ENCODE measurements around the gene NKX6-1. TPM values are rescaled to one million over a fixed set of nuclear protein-coding genes. Genes with fewer than 3 reads are reported as not detected.

Gene NKX6-1
- total RNA-seq, 1 donor from 2014 or later: not detected

DNA sequence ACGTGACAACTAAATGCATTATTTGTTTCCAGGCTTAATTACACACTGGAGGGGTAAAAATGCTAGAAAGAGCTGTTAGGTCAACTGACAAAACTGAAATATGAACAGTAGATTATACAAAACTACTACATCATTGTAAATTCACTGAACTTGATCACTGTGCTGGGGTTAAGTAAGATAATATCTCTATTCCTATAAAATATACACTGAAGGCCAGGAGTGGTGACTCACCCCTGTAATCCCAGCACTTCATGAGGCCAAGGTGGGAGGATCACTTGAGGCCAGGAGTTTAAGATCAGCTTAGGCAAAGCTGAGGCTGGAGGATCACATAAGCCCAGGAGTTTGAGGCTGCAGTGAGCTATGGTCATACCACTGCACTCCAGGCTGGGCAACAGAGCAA, 31.8 kb upstream of the NKX6-1 start:
- no peak for DNase-seq
- no peaks in the 10 kb centered on the region for H3K36me3 ChIP-seq
- H3K4me3 ChIP-seq: no peak overlapping the region
- no peaks in the 10 kb centered on the region for H3K4me1 ChIP-seq
- H3K9me3 ChIP-seq (replicated peaks): peaks cover 12% of the 10 kb centered on the region
- TF ChIP-seq CTCF (IDR thresholded peaks at IDR 0.05; ENCODE audit: borderline replicate concordance): no peak
- intact Hi-C loops (cut with micrococcal nuclease): no loop called here
- H3K27ac ChIP-seq (replicated peaks): no peak overlapping the region
- peaks cover 13% of the 10 kb centered on the region for H3K27me3 ChIP-seq (ENCODE audit: low read depth)

GRCh38 chr4:84530454-84530853, 31.4 kb upstream of the NKX6-1 start:
- no peak for DNase-seq
- intact Hi-C loops (cut with micrococcal nuclease): no loop called here
- TF ChIP-seq CTCF (IDR thresholded peaks at IDR 0.05; ENCODE audit: borderline replicate concordance): no peak
- H3K4me3 ChIP-seq: no peak overlapping the region
- H3K27me3 ChIP-seq (ENCODE audit: low read depth): peaks cover 13% of the 10 kb centered on the region
- no peak overlapping the region for H3K27ac ChIP-seq (replicated peaks)
- H3K4me1 ChIP-seq: no peaks in the 10 kb centered on the region
- H3K36me3 ChIP-seq: no peaks in the 10 kb centered on the region
- peaks cover 12% of the 10 kb centered on the region for H3K9me3 ChIP-seq (replicated peaks)

GRCh38 chr4:84529169-84529751, 30.2 kb upstream of the NKX6-1 start:
- DNase-seq: no peak

GRCh38 chr4:84527391-84527790, 28.3 kb upstream of the NKX6-1 start:
- Histone ChIP-seq H3K27me3 (ENCODE audit: low read depth) (peaks cover 20% of the 10 kb centered on the region), H3K9me3 (replicated peaks) (peaks cover 3% of the 10 kb centered on the region), H3K4me3 (no peak overlapping the region), H3K27ac (replicated peaks) (no peak overlapping the region), H3K4me1 (no peaks in the 10 kb centered on the region), H3K36me3 (no peaks in the 10 kb centered on the region)
- DNase-seq: no peak
- intact Hi-C loops (cut with micrococcal nuclease): no loop called here
- TF ChIP-seq CTCF (IDR thresholded peaks at IDR 0.05; ENCODE audit: borderline replicate concordance): no peak

More at GRCh38 chr4:84529169-84529751, 30.2 kb upstream of the NKX6-1 start:
- H3K27ac ChIP-seq (replicated peaks): no peak overlapping the region
- H3K36me3 ChIP-seq: no peaks in the 10 kb centered on the region
- H3K27me3 ChIP-seq (ENCODE audit: low read depth): peaks cover 13% of the 10 kb centered on the region
- no peak overlapping the region for H3K4me3 ChIP-seq
- H3K4me1 ChIP-seq: no peaks in the 10 kb centered on the region
- TF ChIP-seq CTCF (IDR thresholded peaks at IDR 0.05; ENCODE audit: borderline replicate concordance): peak; percentile 66
- peaks cover 12% of the 10 kb centered on the region for H3K9me3 ChIP-seq (replicated peaks)
- intact Hi-C loops (cut with micrococcal nuclease): no loop called here

- Histone ChIP-seq H3K36me3 (no peaks in the 10 kb centered on the region), H3K4me3 (no peak overlapping the region), H3K27ac (replicated peaks) (no peak overlapping the region), H3K4me1 (no peaks in the 10 kb centered on the region), H3K9me3 (replicated peaks) (peaks cover under 1% of the 10 kb centered on the region), H3K27me3 (ENCODE audit: low read depth) (peaks cover 80% of the 10 kb centered on the region)
- TF ChIP-seq CTCF (IDR thresholded peaks at IDR 0.05; ENCODE audit: borderline replicate concordance): no peak
- no peak for DNase-seq
- intact Hi-C loops (cut with micrococcal nuclease): no loop called here
Observed at GRCh38 chr4:84515075-84515474, 16.0 kb upstream of the NKX6-1 start.

Measured in left ventricle myocardium inferior (tissue), 1 donor.